Immature natural killer cell (primary cell): Measurements from ENCODE around the gene RCE1. TPM values are rescaled to one million over a fixed set of nuclear protein-coding genes. Genes with fewer than 3 reads are reported as not detected.

Experiments used
- DNase-seq, 3 donors: peaks; one replicate each; pipeline ENCODE4 v3.0.0; 2022; ENCODE audit warnings: mixed read lengths in 1 of 3
- H3K27ac Mint-ChIP-seq, 6 donors: one replicate each; pipeline ENCODE4 v1.8.0; 2020; ENCODE audit warnings: mixed read lengths in 6 of 6, mild to moderate bottlenecking in 5 of 6, inconsistent platforms in 4 of 6, moderate library complexity in 3 of 6
- H3K27me3 Mint-ChIP-seq, 3 donors: one replicate each; pipeline ENCODE4 v1.8.0; 2020 to 2021; ENCODE audit warnings: low read depth in 3 of 3, mild to moderate bottlenecking in 3 of 3, mixed read lengths in 3 of 3, moderate library complexity in 3 of 3, inconsistent platforms in 1 of 3
- H3K36me3 Mint-ChIP-seq, 3 donors: one replicate each; pipeline ENCODE4 v1.8.0; 2020; ENCODE audit warnings: mixed read lengths in 3 of 3, inconsistent platforms in 2 of 3, mild to moderate bottlenecking in 2 of 3
- H3K4me1 Mint-ChIP-seq, 2 donors: one replicate each; pipeline ENCODE4 v1.8.0; 2020; ENCODE audit warnings: inconsistent platforms in 2 of 2, mild to moderate bottlenecking in 2 of 2, mixed read lengths in 2 of 2, moderate library complexity in 1 of 2
- H3K4me3 Mint-ChIP-seq, 5 donors: one replicate each; pipeline ENCODE4 v1.8.0; 2020; ENCODE audit warnings: mild to moderate bottlenecking in 5 of 5, mixed read lengths in 5 of 5, inconsistent platforms in 3 of 5, moderate library complexity in 3 of 5
- H3K9me3 Mint-ChIP-seq, 6 donors: one replicate each; pipeline ENCODE4 v1.8.0; 2020; ENCODE audit warnings: mild to moderate bottlenecking in 6 of 6, mixed read lengths in 6 of 6, inconsistent platforms in 4 of 6, moderate library complexity in 3 of 6
- polyA plus RNA-seq, 3 donors: library from polyadenylated mRNA; unstranded; fragments of 300-500 nt; fragmentation: Illumina TruSeq; gene quantifications; one replicate each; pipeline ENCODE4 v1.2.3, GENCODE V29; 2021

The RCE1 gene
- polyA plus RNA-seq, 3 donors from 2014 or later, result 19.5 to 29.1 (median 27.5) TPM

DNA sequence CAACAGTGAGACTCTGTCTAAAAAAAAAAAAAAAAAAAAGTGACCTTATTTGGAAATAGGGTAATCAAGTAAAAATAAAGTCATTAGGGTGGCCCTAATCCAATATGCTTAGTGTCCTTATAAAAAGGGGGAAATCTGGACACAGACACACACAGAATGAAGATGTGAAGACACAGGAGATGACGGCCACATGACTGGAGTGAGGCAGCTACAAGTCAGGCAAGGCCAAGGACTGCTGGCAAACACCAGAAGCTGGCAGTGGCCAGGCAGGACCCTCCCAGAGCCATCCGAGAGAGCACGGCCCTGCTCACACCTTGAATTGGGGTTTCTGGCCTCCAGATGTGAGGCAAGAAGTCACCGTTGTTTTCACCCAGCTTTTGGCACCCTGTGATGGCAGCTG, 42.2 kb downstream of the RCE1 start:
- no peak for DNase-seq
- Mint-ChIP-seq H3K9me3 (no peaks in the 10 kb centered on the region), H3K36me3 (no peaks in the 10 kb centered on the region), H3K4me1 (peaks cover 0 to 4% of the 10 kb centered on the region in 2 donors), H3K27ac (no peak overlapping the region), H3K27me3 (peaks cover 0 to 5% (median 2%) of the 10 kb centered on the region in 3 donors), H3K4me3 (no peak overlapping the region)

GRCh38 chr11:66885950-66886440, 42.8 kb downstream of the RCE1 start:
- Mint-ChIP-seq H3K9me3 (no peaks in the 10 kb centered on the region), H3K4me3 (no peak overlapping the region), H3K27ac (peak overlapping the region in 1 of 6 donors; percentile 43), H3K4me1 (peaks cover 0 to under 1% of the 10 kb centered on the region in 2 donors), H3K36me3 (no peaks in the 10 kb centered on the region), H3K27me3 (peaks cover 0 to 5% (median 2%) of the 10 kb centered on the region in 3 donors)
- no peak for DNase-seq

- Mint-ChIP-seq H3K4me1 (no peaks in the 10 kb centered on the region), H3K27ac (no peak overlapping the region), H3K36me3 (no peaks in the 10 kb centered on the region), H3K27me3 (peaks cover 0 to 5% (median 2%) of the 10 kb centered on the region in 3 donors), H3K4me3 (no peak overlapping the region), H3K9me3 (no peaks in the 10 kb centered on the region)
- DNase-seq, result no peak
These were observed 43.5 kb downstream of the RCE1 start for GRCh38 chr11:66886671-66887221.

GRCh38 chr11:66887526-66887925, 44.3 kb downstream of the RCE1 start:
- Mint-ChIP-seq H3K36me3 (no peaks in the 10 kb centered on the region), H3K4me1 (no peaks in the 10 kb centered on the region), H3K27me3 (peaks cover 0 to 7% (median 2%) of the 10 kb centered on the region in 3 donors), H3K4me3 (no peak overlapping the region), H3K27ac (no peak overlapping the region), H3K9me3 (no peaks in the 10 kb centered on the region)
- no peak for DNase-seq

- Mint-ChIP-seq H3K4me1 (no peaks in the 10 kb centered on the region), H3K9me3 (no peaks in the 10 kb centered on the region), H3K27me3 (peaks cover 0 to 5% (median 2%) of the 10 kb centered on the region in 3 donors), H3K4me3 (no peak overlapping the region), H3K36me3 (no peaks in the 10 kb centered on the region), H3K27ac (no peak overlapping the region)
- no peak for DNase-seq
These were observed 45.0 kb downstream of the RCE1 start for GRCh38 chr11:66888282-66888681.

- DNase-seq, result no peak
- no peaks in the 10 kb centered on the region for H3K36me3 Mint-ChIP-seq
- peaks cover 0 to 5% (median 2%) of the 10 kb centered on the region in 3 donors for H3K27me3 Mint-ChIP-seq
- H3K9me3 Mint-ChIP-seq, result no peaks in the 10 kb centered on the region
- no peak overlapping the region for H3K27ac Mint-ChIP-seq
- no peaks in the 10 kb centered on the region for H3K4me1 Mint-ChIP-seq
- no peak overlapping the region for H3K4me3 Mint-ChIP-seq
These were observed 46.7 kb downstream of the RCE1 start for GRCh38 chr11:66889960-66890359.

GRCh38 chr11:66891851-66892660, 48.8 kb downstream of the RCE1 start:
- Mint-ChIP-seq H3K27ac (no peak overlapping the region), H3K4me1 (no peaks in the 10 kb centered on the region), H3K4me3 (no peak overlapping the region), H3K27me3 (peaks cover 0 to 2% (median 0%) of the 10 kb centered on the region in 3 donors), H3K36me3 (no peaks in the 10 kb centered on the region), H3K9me3 (no peaks in the 10 kb centered on the region)
- DNase-seq, result no peak

DNA sequence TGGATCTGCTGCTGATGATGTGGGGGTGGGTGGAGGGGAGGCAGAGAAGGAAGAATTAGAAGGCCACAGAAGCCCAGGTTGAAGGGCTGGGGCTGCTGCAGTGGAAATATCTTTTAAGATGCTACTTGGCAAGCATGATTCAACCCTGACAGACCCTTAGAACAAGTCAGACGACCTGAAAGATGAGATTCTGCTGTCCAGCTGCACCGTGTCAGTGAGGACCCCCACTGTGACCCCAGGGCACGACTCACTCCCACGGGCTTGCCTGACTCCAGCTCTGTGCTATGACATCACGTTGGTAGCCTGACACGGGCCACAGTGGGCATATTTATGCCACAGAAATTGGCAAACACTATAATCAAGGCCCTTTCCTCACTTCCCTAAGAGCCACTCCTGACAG, 49.7 kb downstream of the RCE1 start:
- Mint-ChIP-seq H3K4me1 (no peaks in the 10 kb centered on the region), H3K27me3 (peaks cover 0 to 2% (median 2%) of the 10 kb centered on the region in 3 donors), H3K9me3 (no peaks in the 10 kb centered on the region), H3K36me3 (no peaks in the 10 kb centered on the region), H3K4me3 (no peak overlapping the region), H3K27ac (no peak overlapping the region)
- DNase-seq, result no peak

DNA sequence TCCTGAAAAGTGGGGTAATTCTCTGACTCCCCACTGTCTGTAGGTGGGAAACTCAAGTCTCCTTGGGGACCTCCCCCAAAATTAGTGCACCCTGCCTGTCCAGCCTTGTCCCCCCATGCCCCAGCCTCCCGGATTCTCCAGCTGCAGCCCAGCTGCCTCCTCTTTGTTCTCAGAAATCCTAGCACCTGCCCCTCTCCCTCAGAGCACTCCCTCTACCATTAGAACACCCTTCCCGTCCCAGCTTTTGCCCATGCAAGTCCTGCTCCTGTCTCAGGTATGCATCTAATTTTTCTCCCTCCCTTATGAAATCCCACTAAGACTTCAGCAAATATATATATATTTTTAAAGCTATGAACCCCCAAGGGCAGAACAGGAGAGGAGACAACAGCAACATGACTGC, 50.9 kb downstream of the RCE1 start:
- DNase-seq, result no peak
- Mint-ChIP-seq H3K27ac (peak overlapping the region in 1 of 6 donors; percentile 58), H3K4me1 (no peaks in the 10 kb centered on the region), H3K27me3 (peaks cover 2% of the 10 kb centered on the region in 3 donors), H3K36me3 (no peaks in the 10 kb centered on the region), H3K9me3 (no peaks in the 10 kb centered on the region), H3K4me3 (no peak overlapping the region)

Other genes with a start within 250 kb of the RCE1 start
- gene RBM14, start 226.8 kb upstream of the RCE1 start, polyA plus RNA-seq, result 10 to 100 TPM; 51.7 to 96.6 (median 73.2) TPM
- 100 to 1,000 TPM; 251 to 308 (median 255) TPM for gene RBM4, start 204.7 kb upstream of the RCE1 start, polyA plus RNA-seq
- 10 to 100 TPM in 2 of 3 donors, 1 to 10 TPM in 1; 8.6 to 24.6 (median 16.0) TPM for gene RBM4B, start 165.6 kb upstream of the RCE1 start, polyA plus RNA-seq
- not detected for gene SPTBN2, start 114.2 kb upstream of the RCE1 start, polyA plus RNA-seq
- gene LRFN4, start 13.6 kb downstream of the RCE1 start, polyA plus RNA-seq, result under 1 TPM in 2 of 3 donors, not detected in 1; 0.12 to 0.16 TPM
- 1 to 10 TPM in 2 of 3 donors, not detected in 1; 3.7 to 4.2 TPM for gene PC, start 114.9 kb downstream of the RCE1 start, polyA plus RNA-seq
- gene C11orf86, start 131.9 kb downstream of the RCE1 start, polyA plus RNA-seq, result not detected
- not detected for gene SYT12, start 179.7 kb downstream of the RCE1 start, polyA plus RNA-seq
- gene RHOD, start 213.4 kb downstream of the RCE1 start, polyA plus RNA-seq, result not detected